Measurements from ENCODE around the gene PIGH. TPM values are rescaled to one million over a fixed set of nuclear protein-coding genes. Genes with fewer than 3 reads are reported as not detected.

The PIGH gene
- polyA plus RNA-seq, 1 of the 3 experiments (the other 2 are of a cell fraction): 23.6 TPM

DNA sequence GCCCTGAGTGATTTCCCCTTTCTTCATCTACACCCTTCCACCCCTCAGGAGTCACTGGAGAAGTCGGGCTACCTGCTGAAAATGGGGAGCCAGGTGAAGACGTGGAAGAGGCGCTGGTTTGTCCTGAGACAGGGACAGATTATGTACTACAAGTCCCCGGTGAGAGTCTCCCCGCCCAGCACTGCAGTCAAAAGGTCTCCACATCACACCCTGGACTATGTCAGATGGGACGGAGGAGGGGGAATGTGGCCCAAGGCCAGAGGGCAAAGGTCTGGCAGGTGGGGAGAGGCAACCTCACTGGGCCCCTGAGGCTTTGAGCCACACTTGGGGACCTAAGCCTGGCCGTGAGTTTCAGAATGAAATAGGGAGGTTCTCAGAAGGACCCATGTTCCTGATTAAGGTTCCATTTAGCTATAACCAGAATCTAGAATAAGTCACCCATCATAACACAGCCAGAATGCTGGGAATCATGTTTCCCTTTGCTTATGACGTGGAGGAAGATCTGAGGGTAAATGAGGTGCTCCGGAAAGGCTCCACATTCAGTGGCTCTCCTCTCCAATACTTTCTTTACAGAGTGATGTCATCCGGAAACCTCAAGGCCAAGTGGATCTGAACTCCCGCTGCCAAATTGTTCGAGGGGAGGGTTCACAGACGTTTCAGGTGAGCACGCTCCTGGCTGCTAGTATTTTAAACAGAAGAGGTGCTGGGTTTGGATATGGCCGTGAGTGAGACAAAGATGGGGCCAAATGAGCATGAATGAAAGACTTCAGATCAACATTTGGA is 26.6 kb downstream of the PIGH start (continued):
- TF ChIP-seq, protein P1, sequence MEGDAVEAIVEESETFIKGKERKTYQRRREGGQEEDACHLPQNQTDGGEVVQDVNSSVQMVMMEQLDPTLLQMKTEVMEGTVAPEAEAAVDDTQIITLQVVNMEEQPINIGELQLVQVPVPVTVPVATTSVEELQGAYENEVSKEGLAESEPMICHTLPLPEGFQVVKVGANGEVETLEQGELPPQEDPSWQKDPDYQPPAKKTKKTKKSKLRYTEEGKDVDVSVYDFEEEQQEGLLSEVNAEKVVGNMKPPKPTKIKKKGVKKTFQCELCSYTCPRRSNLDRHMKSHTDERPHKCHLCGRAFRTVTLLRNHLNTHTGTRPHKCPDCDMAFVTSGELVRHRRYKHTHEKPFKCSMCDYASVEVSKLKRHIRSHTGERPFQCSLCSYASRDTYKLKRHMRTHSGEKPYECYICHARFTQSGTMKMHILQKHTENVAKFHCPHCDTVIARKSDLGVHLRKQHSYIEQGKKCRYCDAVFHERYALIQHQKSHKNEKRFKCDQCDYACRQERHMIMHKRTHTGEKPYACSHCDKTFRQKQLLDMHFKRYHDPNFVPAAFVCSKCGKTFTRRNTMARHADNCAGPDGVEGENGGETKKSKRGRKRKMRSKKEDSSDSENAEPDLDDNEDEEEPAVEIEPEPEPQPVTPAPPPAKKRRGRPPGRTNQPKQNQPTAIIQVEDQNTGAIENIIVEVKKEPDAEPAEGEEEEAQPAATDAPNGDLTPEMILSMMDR (IDR thresholded peaks at IDR 0.05): no peak

DNA sequence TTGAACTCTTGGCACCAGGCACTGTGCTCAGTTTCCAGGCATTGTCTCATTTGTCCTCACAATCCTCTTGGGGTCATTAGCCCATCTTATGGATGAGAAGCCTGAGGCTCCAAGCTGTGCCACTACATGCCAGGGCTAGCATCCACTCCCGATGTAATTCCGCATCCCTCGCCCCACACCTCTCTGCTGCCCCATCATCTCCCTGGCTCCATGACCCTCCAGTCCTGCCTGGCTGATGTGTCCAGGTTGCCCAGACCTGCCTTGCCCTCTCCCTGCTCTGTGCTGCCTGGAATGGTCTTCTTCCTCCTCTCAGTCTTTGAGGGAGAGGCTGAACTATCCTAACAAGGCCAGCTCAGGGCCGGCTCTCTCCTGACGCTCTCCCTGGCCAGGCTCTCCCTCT is 27.5 kb downstream of the PIGH start:
- no peak overlapping the region for H2AFZ ChIP-seq (ENCODE audit: low read depth)
- no peaks in the 10 kb centered on the region for H3K9me3 ChIP-seq
- no peaks in the 10 kb centered on the region for H4K20me1 ChIP-seq (ENCODE audit: insufficient read depth)
- WGBS (ENCODE audit: low lambda C conversion rate): 96% methylated on average over 5 of the region's 5 CpGs
- no peaks in the 10 kb centered on the region for H3K36me3 ChIP-seq (replicated peaks in 1 of 2; ENCODE audit: control insufficient read depth in 1 of 2, insufficient read depth in 2 of 2, low read length in 1 of 2)
- H3K4me3 ChIP-seq (ENCODE audit: low read depth in 2 of 2, low read length in 1 of 2): no peak overlapping the region
- H3K9me2 ChIP-seq: no peaks in the 10 kb centered on the region
- H3K27ac ChIP-seq (ENCODE audit: low read depth in 2 of 2, low read length in 1 of 2): no peak overlapping the region
- H3K4me2 ChIP-seq: no peak overlapping the region
- TF ChIP-seq GATA2 (CRISPR knock-in tag; IDR thresholded peaks at IDR 0.05) (no peak), RXRA (IDR thresholded peaks at IDR 0.05; ENCODE audit: borderline replicate concordance, low read depth) (no peak), REST (IDR thresholded peaks at IDR 0.05; ENCODE audit: low read depth, low read length) (no peak)
- TF ChIP-seq, protein P1 (IDR thresholded peaks at IDR 0.05): no peak
- no peaks in the 10 kb centered on the region; a peak in 1 of 4 replicates for H3K4me1 ChIP-seq (ENCODE audit: control insufficient read depth in 1 of 2, insufficient read depth in 2 of 2, low read depth in 1 of 2, low read length in 1 of 2)
- H3K79me2 ChIP-seq (ENCODE audit: insufficient read depth): no peaks in the 10 kb centered on the region
- no peak overlapping the region for H3K9ac ChIP-seq
- ChIA-PET CTCF (interaction anchor here (0.6 to 24.4 kb wide), 9 partner anchors 12 to 146 kb away, joined by 3 to 319 read pairs (median 19); partner anchors contain the start of genes PIGH and PLEKHH1), POLR2A (no interaction called here)
- DNase-seq: no peak
- H3F3A ChIP-seq (replicated peaks; ENCODE audit: insufficient read depth): no peaks in the 10 kb centered on the region
- no peaks in the 10 kb centered on the region for H3K27me3 ChIP-seq (ENCODE audit: insufficient read depth)
